Measurements from ENCODE around the gene ANTXR1. TPM values are rescaled to one million over a fixed set of nuclear protein-coding genes. Genes with fewer than 3 reads are reported as not detected.

ANTXR1 gene
- total RNA-seq, 1 donor from 2014 or later: 54.3 TPM

DNA sequence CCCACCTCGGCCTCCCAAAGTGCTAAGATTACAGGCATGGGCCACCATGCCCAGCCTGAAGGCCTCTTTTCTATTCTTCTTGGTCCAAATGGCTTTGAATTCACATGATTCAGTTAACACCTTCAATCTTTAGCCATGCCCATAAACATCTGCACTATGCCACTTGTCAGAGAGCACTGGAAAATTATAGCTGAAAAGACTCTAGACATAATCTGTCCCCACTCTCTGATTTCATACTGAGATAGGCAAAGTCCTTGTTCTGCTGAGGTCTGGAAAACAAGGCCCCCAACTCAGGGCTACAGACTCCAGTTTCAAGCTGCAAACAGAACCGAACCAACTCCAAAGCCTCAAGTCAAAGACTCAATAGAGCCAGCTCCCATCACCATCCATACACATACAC, 170.7 kb downstream of the ANTXR1 start:
- Histone ChIP-seq H3K9me3 (no peaks in the 10 kb centered on the region), H3K4me1 (peaks cover 6% of the 10 kb centered on the region), H3K27me3 (ENCODE audit: low read depth) (no peaks in the 10 kb centered on the region), H3K27ac (no peak overlapping the region), H3K4me3 (no peak overlapping the region), H3K36me3 (peaks cover 37% of the 10 kb centered on the region)
- TF ChIP-seq, protein P1, sequence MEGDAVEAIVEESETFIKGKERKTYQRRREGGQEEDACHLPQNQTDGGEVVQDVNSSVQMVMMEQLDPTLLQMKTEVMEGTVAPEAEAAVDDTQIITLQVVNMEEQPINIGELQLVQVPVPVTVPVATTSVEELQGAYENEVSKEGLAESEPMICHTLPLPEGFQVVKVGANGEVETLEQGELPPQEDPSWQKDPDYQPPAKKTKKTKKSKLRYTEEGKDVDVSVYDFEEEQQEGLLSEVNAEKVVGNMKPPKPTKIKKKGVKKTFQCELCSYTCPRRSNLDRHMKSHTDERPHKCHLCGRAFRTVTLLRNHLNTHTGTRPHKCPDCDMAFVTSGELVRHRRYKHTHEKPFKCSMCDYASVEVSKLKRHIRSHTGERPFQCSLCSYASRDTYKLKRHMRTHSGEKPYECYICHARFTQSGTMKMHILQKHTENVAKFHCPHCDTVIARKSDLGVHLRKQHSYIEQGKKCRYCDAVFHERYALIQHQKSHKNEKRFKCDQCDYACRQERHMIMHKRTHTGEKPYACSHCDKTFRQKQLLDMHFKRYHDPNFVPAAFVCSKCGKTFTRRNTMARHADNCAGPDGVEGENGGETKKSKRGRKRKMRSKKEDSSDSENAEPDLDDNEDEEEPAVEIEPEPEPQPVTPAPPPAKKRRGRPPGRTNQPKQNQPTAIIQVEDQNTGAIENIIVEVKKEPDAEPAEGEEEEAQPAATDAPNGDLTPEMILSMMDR (IDR thresholded peaks at IDR 0.05): no peak
- DNase-seq (no peak), ATAC-seq (no peak)
- intact Hi-C loops (cut with DNase I): no loop called here

DNA sequence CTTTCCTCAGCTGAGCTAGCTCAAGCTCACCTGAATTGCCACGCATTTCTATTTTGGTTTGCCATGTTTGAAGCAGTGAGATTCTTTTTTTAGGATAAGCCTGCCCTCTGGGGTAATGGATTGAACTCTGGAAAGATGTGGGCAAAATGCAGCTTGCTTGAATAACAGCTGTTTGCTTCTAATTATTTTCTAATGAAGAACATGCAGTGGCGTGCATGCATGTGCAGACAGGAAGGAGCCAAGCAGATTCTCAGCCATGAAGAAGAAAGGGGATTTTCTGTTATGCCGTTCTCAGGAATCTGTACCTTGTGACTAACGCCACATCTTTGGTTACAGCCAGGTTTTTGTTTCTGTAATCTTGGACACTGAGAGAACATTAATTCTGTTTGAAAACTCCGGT, 171.2 kb downstream of the ANTXR1 start:
- no peaks in the 10 kb centered on the region for H3K27me3 ChIP-seq (ENCODE audit: low read depth)
- peaks cover 4% of the 10 kb centered on the region for H3K4me1 ChIP-seq
- no peaks in the 10 kb centered on the region for H3K9me3 ChIP-seq
- TF ChIP-seq, protein P1 (IDR thresholded peaks at IDR 0.05): no peak
- H3K27ac ChIP-seq: no peak overlapping the region
- no peak overlapping the region for H3K4me3 ChIP-seq
- intact Hi-C loops (cut with DNase I): no loop called here
- DNase-seq (no peak), ATAC-seq (no peak)
- H3K36me3 ChIP-seq: peaks cover 37% of the 10 kb centered on the region

GRCh38 chr2:69185807-69186206, 172.8 kb downstream of the ANTXR1 start:
- DNase-seq: no peak
- intact Hi-C loops (cut with DNase I): no loop called here
- Histone ChIP-seq H3K9me3 (no peaks in the 10 kb centered on the region), H3K4me1 (peaks cover 4% of the 10 kb centered on the region), H3K27me3 (ENCODE audit: low read depth) (no peaks in the 10 kb centered on the region), H3K27ac (no peak overlapping the region), H3K36me3 (peaks cover 37% of the 10 kb centered on the region), H3K4me3 (no peak overlapping the region)
- no peak for ATAC-seq
- TF ChIP-seq, protein P1 (IDR thresholded peaks at IDR 0.05): no peak

DNA sequence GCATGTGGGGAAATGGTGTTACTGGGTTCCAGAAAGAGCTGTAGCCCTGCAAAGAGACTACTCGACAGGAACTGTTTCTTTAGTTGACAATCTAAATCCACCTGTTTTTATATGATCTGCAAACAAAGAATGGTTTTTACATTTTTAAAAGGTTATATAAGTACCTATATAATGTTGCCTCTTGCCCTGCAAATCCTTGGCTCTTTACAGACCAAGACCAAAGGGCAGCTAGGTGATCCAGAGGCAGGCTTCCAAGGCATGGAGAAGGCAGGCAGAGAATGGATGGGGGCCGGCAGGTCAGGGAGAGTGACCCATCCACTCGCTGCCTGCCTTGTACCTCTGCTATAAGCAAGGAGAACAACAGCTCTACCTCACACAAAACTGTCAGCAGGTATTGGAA, 173.6 kb downstream of the ANTXR1 start:
- Histone ChIP-seq H3K36me3 (peaks cover 37% of the 10 kb centered on the region), H3K27ac (no peak overlapping the region), H3K27me3 (ENCODE audit: low read depth) (no peaks in the 10 kb centered on the region), H3K9me3 (no peaks in the 10 kb centered on the region), H3K4me1 (peaks cover 4% of the 10 kb centered on the region), H3K4me3 (no peak overlapping the region)
- ATAC-seq: no peak
- intact Hi-C loops (cut with DNase I): no loop called here
- DNase-seq: no peak
- TF ChIP-seq, protein P1 (IDR thresholded peaks at IDR 0.05): no peak

GRCh38 chr2:69188182-69188900, 175.4 kb downstream of the ANTXR1 start:
- H3K9me3 ChIP-seq: no peaks in the 10 kb centered on the region
- TF ChIP-seq, protein P1 (IDR thresholded peaks at IDR 0.05): no peak
- no peak overlapping the region for H3K4me3 ChIP-seq
- H3K27ac ChIP-seq: no peak overlapping the region
- DNase-seq (no peak), ATAC-seq (no peak)
- peaks cover 30% of the 10 kb centered on the region for H3K36me3 ChIP-seq
- peaks cover 4% of the 10 kb centered on the region for H3K4me1 ChIP-seq
- intact Hi-C loops (cut with DNase I): no loop called here
- H3K27me3 ChIP-seq (ENCODE audit: low read depth): no peaks in the 10 kb centered on the region

All from lower lobe of right lung (tissue), 2 donors.